22Rv1 (cell line): ENCODE measurements around the gene CALML6.

ENCODE experiments used
- CTCF ChIP-seq: fragments of 450-650 bp; IDR thresholded peaks from 2 replicates; pipeline ENCODE4 v1.5.1; 2017; ENCODE audit warnings: mild to moderate bottlenecking
- ZFX ChIP-seq: fragments of 450-650 bp; IDR thresholded peaks from 2 replicates; pipeline ENCODE4 v1.6.1; 2017; ENCODE audit warnings: antibody characterized with exemption, borderline replicate concordance

- TF ChIP-seq CTCF (no peak), ZFX (no peak)
These were observed 9.3 kb downstream of the CALML6 start for GRCh38 chr1:1924386-1924785.
